Left ventricle myocardium superior (tissue), 1 donor: ENCODE measurements around the gene HTR3D. TPM values are rescaled to one million over a fixed set of nuclear protein-coding genes. Genes with fewer than 3 reads are reported as not detected.
"Not testable (repeated sequence)": the region's sequence is repeated elsewhere in the genome, so short reads cannot be mapped to it uniquely, and the experiment has no call there.

Experiments used
- ATAC-seq: fragments of 200-7000 bp; cut with Tn5 transposase; one replicate; pipeline ENCODE4 v1.9.1; 2020; ENCODE audit warnings: mild to moderate bottlenecking, moderate library complexity
- DNase-seq: peaks from one replicate; pipeline ENCODE4 v3.0.0-alpha.2; 2020
- intact Hi-C: fragments of 100-400 bp; cut with micrococcal nuclease; formaldehyde crosslinking; loops from one replicate; pipeline ENCODE4 v1.11.0; 2022
- total RNA-seq: library from RNA; stranded (reverse); fragmentation: NEBNext Ultra II Directional; extraction: Animal tissue kit (Norgen Biotek cat#: 25700); gene quantifications from one replicate; pipeline ENCODE4 v1.2.1, GENCODE V29; 2021
- donor health status: DM: no; HTN: yes; CAD: no; lungs with severe emphysema.

Gene HTR3D
- total RNA-seq, 1 donor from 2014 or later, result not detected

- DNase-seq, result no peak
- no peak for ATAC-seq
- intact Hi-C loops, result no loop called here
Measured at GRCh38 chr3:184050217-184050847, 18.8 kb downstream of the HTR3D start.

- intact Hi-C loops, result no loop called here
- no peak for ATAC-seq
- no peak for DNase-seq
Measured at GRCh38 chr3:184052767-184053166, 21.2 kb downstream of the HTR3D start, which contains the start of gene HTR3C. TSS of gene HTR3C (plus strand) at chr3:184053047. CDS start at chr3:184053081, 34 bp downstream.

GRCh38 chr3:184058029-184058428 is 26.5 kb downstream of the HTR3D start:
- DNase-seq, result no peak
- ATAC-seq, result no peak
- intact Hi-C loops, result no loop called here

- intact Hi-C loops, result no loop called here
- ATAC-seq, result no peak
- no peak for DNase-seq
Measured at GRCh38 chr3:184059424-184059823, 27.9 kb downstream of the HTR3D start.

GRCh38 chr3:184062637-184063036 is 31.1 kb downstream of the HTR3D start:
- DNase-seq, result no peak
- no peak for ATAC-seq
- intact Hi-C loops, result no loop called here

- intact Hi-C loops, result no loop called here
- no peak for ATAC-seq
- DNase-seq, result no peak
Measured at GRCh38 chr3:184066211-184066610, 34.7 kb downstream of the HTR3D start.

- DNase-seq, result no peak
- intact Hi-C loops, result no loop called here
Measured at GRCh38 chr3:184067573-184068055, 36.1 kb downstream of the HTR3D start.

GRCh38 chr3:184068344-184068743 is 36.8 kb downstream of the HTR3D start:
- DNase-seq, result no peak
- no peak for ATAC-seq
- intact Hi-C loops, result no loop called here

More at GRCh38 chr3:184067573-184068055, 36.1 kb downstream of the HTR3D start:
- ATAC-seq, result no peak

GRCh38 chr3:184071142-184071541 is 39.6 kb downstream of the HTR3D start:
- DNase-seq, intact Hi-C loops, ATAC-seq: not testable (repeated sequence)

- ATAC-seq, result no peak
- intact Hi-C loops, result no loop called here
- DNase-seq, result no peak
Measured at GRCh38 chr3:184073621-184074020, 42.1 kb downstream of the HTR3D start.

GRCh38 chr3:184075901-184076300 is 44.4 kb downstream of the HTR3D start:
- intact Hi-C loops, result no loop called here
- no peak for DNase-seq
- no peak for ATAC-seq

GRCh38 chr3:184077881-184078280 is 46.3 kb downstream of the HTR3D start:
- DNase-seq (no peak), ATAC-seq (no peak)
- intact Hi-C loops, result no loop called here

- DNase-seq (no peak), ATAC-seq (no peak)
Measured at GRCh38 chr3:184078851-184079250, 47.3 kb downstream of the HTR3D start.

GRCh38 chr3:184081116-184081830 is 49.7 kb downstream of the HTR3D start:
- intact Hi-C loops, result no loop called here
- ATAC-seq (no peak), DNase-seq (no peak)

More at GRCh38 chr3:184078851-184079250, 47.3 kb downstream of the HTR3D start:
- intact Hi-C loops, result no loop called here

- intact Hi-C loops, result no loop called here
- ATAC-seq (no peak), DNase-seq (no peak)
Measured at GRCh38 chr3:184082034-184082433, 50.5 kb downstream of the HTR3D start.

- DNase-seq (no peak), ATAC-seq (no peak)
- intact Hi-C loops, result no loop called here
Measured at GRCh38 chr3:184082465-184082864, 50.9 kb downstream of the HTR3D start.

- no peak for ATAC-seq
- intact Hi-C loops, result no loop called here
Measured at GRCh38 chr3:184085389-184085852, 53.9 kb downstream of the HTR3D start.

More at GRCh38 chr3:184085389-184085852, 53.9 kb downstream of the HTR3D start:
- DNase-seq, result no peak
